ENCODE results near the gene VRK1. TPM values are rescaled to one million over a fixed set of nuclear protein-coding genes. Genes with fewer than 3 reads are reported as not detected.

Gene VRK1
- total and polyA plus RNA-seq, 8 donors, result 2.4 to 7.0 (median 3.6) TPM

DNA sequence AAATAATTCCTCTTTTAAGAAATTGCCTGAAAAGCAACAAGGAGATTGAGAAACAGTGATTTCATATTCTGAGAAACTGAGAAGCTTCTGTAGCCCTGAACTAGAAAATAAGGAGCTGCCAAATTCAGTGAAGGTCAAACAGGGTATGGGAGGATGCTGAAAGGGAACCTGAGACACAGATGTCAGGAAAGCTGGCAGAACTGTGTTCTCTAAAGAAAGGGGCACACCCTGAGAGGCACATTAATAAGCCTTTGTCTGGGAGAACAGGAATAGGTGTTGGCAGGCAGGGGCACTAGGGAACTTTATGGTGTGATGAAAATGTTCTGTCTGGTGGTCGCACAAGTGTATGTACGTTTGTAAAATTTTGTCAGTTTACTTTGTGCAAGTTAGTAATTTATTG lies 29.6 kb downstream of the VRK1 start:
- no peak for ATAC-seq
- Histone ChIP-seq H3K36me3 (no peaks in the 10 kb centered on the region), H3K4me3 (no peak overlapping the region), H3K9me3 (no peaks in the 10 kb centered on the region), H3K27me3 (no peaks in the 10 kb centered on the region), H3K27ac (no peak overlapping the region), H3K4me1 (no peaks in the 10 kb centered on the region)
- WGBS, 2 donors, result 53 to 62% methylated on average over 2 of the region's 2 CpGs
- TF ChIP-seq, protein P1, sequence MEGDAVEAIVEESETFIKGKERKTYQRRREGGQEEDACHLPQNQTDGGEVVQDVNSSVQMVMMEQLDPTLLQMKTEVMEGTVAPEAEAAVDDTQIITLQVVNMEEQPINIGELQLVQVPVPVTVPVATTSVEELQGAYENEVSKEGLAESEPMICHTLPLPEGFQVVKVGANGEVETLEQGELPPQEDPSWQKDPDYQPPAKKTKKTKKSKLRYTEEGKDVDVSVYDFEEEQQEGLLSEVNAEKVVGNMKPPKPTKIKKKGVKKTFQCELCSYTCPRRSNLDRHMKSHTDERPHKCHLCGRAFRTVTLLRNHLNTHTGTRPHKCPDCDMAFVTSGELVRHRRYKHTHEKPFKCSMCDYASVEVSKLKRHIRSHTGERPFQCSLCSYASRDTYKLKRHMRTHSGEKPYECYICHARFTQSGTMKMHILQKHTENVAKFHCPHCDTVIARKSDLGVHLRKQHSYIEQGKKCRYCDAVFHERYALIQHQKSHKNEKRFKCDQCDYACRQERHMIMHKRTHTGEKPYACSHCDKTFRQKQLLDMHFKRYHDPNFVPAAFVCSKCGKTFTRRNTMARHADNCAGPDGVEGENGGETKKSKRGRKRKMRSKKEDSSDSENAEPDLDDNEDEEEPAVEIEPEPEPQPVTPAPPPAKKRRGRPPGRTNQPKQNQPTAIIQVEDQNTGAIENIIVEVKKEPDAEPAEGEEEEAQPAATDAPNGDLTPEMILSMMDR (IDR thresholded peaks at IDR 0.05), result no peak
- FAIRE-seq, result no peak
- no peak for DNase-seq
- intact Hi-C loops (cut with DNase I), result no loop called here

DNA sequence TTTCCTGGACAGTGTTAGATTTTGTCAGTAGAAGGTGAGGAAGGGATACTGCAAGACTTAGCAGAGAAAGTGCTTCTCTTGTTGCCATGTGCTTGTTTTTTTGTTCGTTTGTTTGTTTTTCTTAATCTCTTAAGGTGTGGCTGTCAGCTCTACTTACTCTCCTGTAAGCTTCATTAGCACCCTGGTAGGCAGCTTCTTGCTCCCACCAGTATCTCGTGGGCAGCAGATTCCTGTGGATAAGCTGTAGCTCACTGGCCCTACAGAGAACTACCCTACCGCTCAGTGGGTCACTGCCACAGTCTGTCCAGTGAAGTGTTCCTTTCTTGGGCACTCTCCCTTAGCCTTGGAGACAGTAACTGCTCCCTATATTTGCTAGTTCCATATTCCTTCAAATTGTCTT lies 30.1 kb downstream of the VRK1 start:
- FAIRE-seq, result no peak
- H3K27me3 ChIP-seq, result no peaks in the 10 kb centered on the region
- WGBS, 2 donors, result 50 to 57% methylated on average over 3 of the region's 3 CpGs
- DNase-seq, result no peak
- TF ChIP-seq, protein P1 (IDR thresholded peaks at IDR 0.05), result no peak
- intact Hi-C loops (cut with DNase I), result no loop called here
- H3K4me3 ChIP-seq, result no peak overlapping the region
- H3K36me3 ChIP-seq, result no peaks in the 10 kb centered on the region
- ATAC-seq, result no peak
- H3K4me1 ChIP-seq, result no peaks in the 10 kb centered on the region
- no peaks in the 10 kb centered on the region for H3K9me3 ChIP-seq
- H3K27ac ChIP-seq, result no peak overlapping the region

DNA sequence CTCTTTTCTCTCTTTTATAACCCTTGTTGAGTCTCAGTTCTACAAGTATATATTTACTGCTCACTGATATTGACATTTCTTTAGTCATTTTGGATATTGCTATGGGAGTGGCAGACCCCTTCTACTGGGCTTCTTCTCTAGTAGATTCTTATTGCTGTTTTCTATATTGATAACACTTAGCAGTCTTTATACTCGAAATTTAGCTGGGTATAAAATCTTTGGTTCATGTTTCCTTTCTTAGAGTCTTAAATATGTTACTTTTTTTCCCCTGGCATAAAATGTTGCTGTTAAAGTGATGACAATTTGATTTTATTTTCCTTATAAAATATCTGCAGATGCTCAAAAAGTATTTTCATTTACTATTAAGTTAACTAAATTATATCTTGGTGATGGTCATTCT lies 32.6 kb downstream of the VRK1 start:
- FAIRE-seq, result no peak
- Histone ChIP-seq H3K9me3 (no peaks in the 10 kb centered on the region), H3K4me1 (no peaks in the 10 kb centered on the region), H3K36me3 (no peaks in the 10 kb centered on the region), H3K27me3 (no peaks in the 10 kb centered on the region), H3K4me3 (no peak overlapping the region), H3K27ac (no peak overlapping the region)
- intact Hi-C loops (cut with DNase I), result no loop called here
- no peak for DNase-seq
- ATAC-seq, result no peak
- WGBS, 2 donors, result 79 to 82% methylated on average over 1 of the region's 1 CpG
- TF ChIP-seq, protein P1 (IDR thresholded peaks at IDR 0.05), result no peak

DNA sequence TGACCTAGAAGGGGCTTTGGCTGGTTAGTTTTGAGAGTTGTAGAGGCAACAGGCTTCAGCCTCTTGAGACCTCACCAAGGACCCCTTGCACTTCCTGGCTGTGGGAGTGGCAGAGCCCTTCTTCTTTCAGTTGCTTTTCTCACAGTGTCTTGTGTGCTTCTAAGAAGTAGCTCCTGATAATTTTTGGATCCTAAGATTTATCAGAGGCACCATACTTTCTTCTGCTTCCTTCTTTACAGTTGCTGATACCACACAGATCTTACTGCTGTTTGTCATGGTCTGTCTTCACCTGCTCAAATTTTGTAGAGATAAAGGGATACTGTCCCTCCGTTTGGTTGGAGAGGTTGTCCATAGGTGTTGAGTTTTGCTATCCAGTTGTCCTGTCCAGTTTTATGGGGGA lies 33.8 kb downstream of the VRK1 start:
- no peaks in the 10 kb centered on the region for H3K27me3 ChIP-seq
- TF ChIP-seq, protein P1 (IDR thresholded peaks at IDR 0.05), result no peak
- intact Hi-C loops (cut with DNase I), result no loop called here

DNA sequence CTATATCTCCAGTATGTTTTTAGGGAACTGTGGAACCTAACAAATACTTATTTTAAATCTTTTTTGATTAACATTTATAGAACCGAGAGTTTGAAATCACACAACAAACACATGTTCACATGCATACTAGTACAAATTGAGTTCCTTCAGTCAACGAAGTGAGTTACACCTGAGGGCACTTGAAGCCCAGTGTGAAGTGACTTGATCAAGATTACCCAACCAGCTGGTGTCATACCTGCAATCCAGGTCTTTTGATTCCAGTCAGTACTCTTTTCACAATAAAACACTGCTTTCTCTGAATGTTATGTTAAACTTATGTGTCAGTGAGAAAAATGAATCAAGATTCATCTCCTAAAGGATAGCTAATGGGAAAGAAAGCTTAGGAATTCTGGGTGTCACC lies 35.2 kb downstream of the VRK1 start:
- no peak for FAIRE-seq
- no peaks in the 10 kb centered on the region for H3K4me1 ChIP-seq
- no peak for ATAC-seq
- no peaks in the 10 kb centered on the region for H3K27me3 ChIP-seq
- H3K36me3 ChIP-seq, result peaks cover 0 to 4% (median 0%) of the 10 kb centered on the region in 3 donors
- DNase-seq, result no peak
- 87 to 93% methylated on average over 2 of the region's 2 CpGs for WGBS, 2 donors
- no peaks in the 10 kb centered on the region for H3K9me3 ChIP-seq
- no peak overlapping the region for H3K27ac ChIP-seq
- intact Hi-C loops (cut with DNase I), result no loop called here
- TF ChIP-seq, protein P1 (IDR thresholded peaks at IDR 0.05), result no peak
- H3K4me3 ChIP-seq, result no peak overlapping the region

More for the DNA sequence above, 33.8 kb downstream of the VRK1 start:
- Histone ChIP-seq H3K9me3 (no peaks in the 10 kb centered on the region), H3K4me3 (no peak overlapping the region), H3K27ac (no peak overlapping the region), H3K36me3 (no peaks in the 10 kb centered on the region), H3K4me1 (no peaks in the 10 kb centered on the region)
- FAIRE-seq (no peak), ATAC-seq (no peak), DNase-seq (no peak)
- WGBS, 2 donors, result 67 to 78% methylated on average over 1 of the region's 1 CpG

All from pancreas (tissue), 10 donors.